CD14-positive monocyte (primary cell): ENCODE data around the gene CNNM1. TPM values are rescaled to one million over a fixed set of nuclear protein-coding genes. Genes with fewer than 3 reads are reported as not detected.

Experiments
- DNase-seq, 3 donors: peaks; one replicate each; pipeline ENCODE4 v3.0.0-alpha.2; 2011 to 2022
- H2AFZ ChIP-seq: 2 replicates; pipeline ENCODE4 v1.6.0; 2012; ENCODE audit warnings: mild to moderate bottlenecking, low read depth, low read length, inconsistent platforms; ENCODE audit not compliant: insufficient read depth, poor library complexity, severe bottlenecking
- H3K27ac ChIP-seq, 2 donors: 1 replicate in 1 of 2; 2 replicates in 1 of 2; pipeline ENCODE4 v1.5.1; 2012 to 2013; ENCODE audit warnings: low read length in 2 of 2, control low read depth in 1 of 2, inconsistent platforms in 1 of 2, low read depth in 1 of 2, mild to moderate bottlenecking in 1 of 2
- H3K27me3 ChIP-seq, 2 donors: one replicate each; pipeline versions ENCODE4 v1.6.0 to v1.6.1; 2011 to 2013; ENCODE audit warnings: low read length in 2 of 2; ENCODE audit not compliant: control insufficient read depth in 2 of 2, insufficient read depth in 2 of 2
- H3K36me3 ChIP-seq, 2 donors: replicated peaks in 1 of 2; 1 replicate in 1 of 2; 2 replicates in 1 of 2; pipeline versions ENCODE4 v1.5.1 to v1.6.1; 2012 to 2013; ENCODE audit warnings: low read length in 2 of 2, control low read depth in 1 of 2, inconsistent platforms in 1 of 2, mild to moderate bottlenecking in 1 of 2; ENCODE audit not compliant: insufficient read depth in 2 of 2, control insufficient read depth in 1 of 2
- H3K4me1 ChIP-seq, 2 donors: 1 replicate in 1 of 2; 2 replicates in 1 of 2; pipeline versions ENCODE4 v1.5.1 to v1.6.1; 2012 to 2013; ENCODE audit warnings: low read length in 2 of 2, control low read depth in 1 of 2, inconsistent platforms in 1 of 2, mild to moderate bottlenecking in 1 of 2, moderate library complexity in 1 of 2; ENCODE audit not compliant: insufficient read depth in 2 of 2, control insufficient read depth in 1 of 2
- H3K4me2 ChIP-seq: replicated peaks from 2 replicates; pipeline ENCODE3; 2012; ENCODE audit warnings: low read length, moderate library complexity, mild to moderate bottlenecking; ENCODE audit not compliant: poor library complexity, severe bottlenecking; ENCODE audit errors: extremely low read depth
- H3K4me3 ChIP-seq, 3 experiments: fragments of 200-600 bp in 1 of 3; sonication (generic) in 1 of 3; replicated peaks in 1 of 3; 1 replicate in 2 of 3; 2 replicates in 1 of 3; pipeline ENCODE4 v1.5.1; 2011 to 2013; ENCODE audit warnings: low read length in 3 of 3, mild to moderate bottlenecking in 3 of 3, control low read depth in 2 of 3, low read depth in 2 of 3, inconsistent platforms in 1 of 3, moderate library complexity in 1 of 3
- H3K79me2 ChIP-seq: 2 replicates; pipeline ENCODE4 v1.6.0; 2012; ENCODE audit warnings: mild to moderate bottlenecking, control low read depth, inconsistent platforms, low read length, moderate library complexity; ENCODE audit not compliant: insufficient read depth
- H3K9ac ChIP-seq: 2 replicates; pipeline ENCODE4 v1.6.0; 2017; ENCODE audit warnings: low read length, mild to moderate bottlenecking; ENCODE audit not compliant: insufficient read depth, poor library complexity, severe bottlenecking
- H3K9me3 ChIP-seq, 2 donors: replicated peaks in 1 of 2; 1 replicate in 1 of 2; 2 replicates in 1 of 2; pipeline versions ENCODE4 v1.5.1 to v1.6.1; 2012 to 2013; ENCODE audit warnings: low read length in 2 of 2, control low read depth in 1 of 2; ENCODE audit not compliant: control insufficient read depth in 1 of 2, insufficient read depth in 1 of 2
- H4K20me1 ChIP-seq: 2 replicates; pipeline ENCODE4 v1.6.0; 2012; ENCODE audit warnings: mild to moderate bottlenecking, low read length, control low read depth, moderate library complexity; ENCODE audit not compliant: insufficient read depth
- H3K27ac Mint-ChIP-seq, 7 donors: one replicate each; pipeline ENCODE4 v1.8.0; 2020; ENCODE audit warnings: mild to moderate bottlenecking in 7 of 7, mixed read lengths in 7 of 7, moderate library complexity in 6 of 7, inconsistent platforms in 2 of 7
- H3K27me3 Mint-ChIP-seq, 3 donors: one replicate each; pipeline ENCODE4 v1.8.0; 2021 to 2022; ENCODE audit warnings: low read depth in 3 of 3, mild to moderate bottlenecking in 3 of 3, mixed read lengths in 3 of 3, moderate library complexity in 3 of 3, inconsistent platforms in 1 of 3
- H3K36me3 Mint-ChIP-seq, 2 donors: one replicate each; pipeline ENCODE4 v1.8.0; 2020; ENCODE audit warnings: mixed read lengths in 2 of 2, inconsistent platforms in 1 of 2, mild to moderate bottlenecking in 1 of 2
- H3K4me1 Mint-ChIP-seq: one replicate; pipeline ENCODE4 v1.8.0; 2020; ENCODE audit warnings: mild to moderate bottlenecking, mixed read lengths
- H3K4me3 Mint-ChIP-seq, 2 donors: one replicate each; pipeline ENCODE4 v1.8.0; 2020; ENCODE audit warnings: mild to moderate bottlenecking in 2 of 2, mixed read lengths in 2 of 2, moderate library complexity in 1 of 2
- H3K9me3 Mint-ChIP-seq, 7 donors: one replicate each; pipeline ENCODE4 v1.8.0; 2020 to 2022; ENCODE audit warnings: mixed read lengths in 7 of 7, mild to moderate bottlenecking in 6 of 7, moderate library complexity in 6 of 7, inconsistent platforms in 2 of 7
- WGBS: methylation state at CpG from one replicate; pipeline ENCODE4 v1.1.5; 2013; ENCODE audit warnings: missing lambda C conversion rate; ENCODE audit not compliant: insufficient coverage; 5-methylcytosine and 5-hydroxymethylcytosine counted together
- intact Hi-C, 2 donors: fragments of 100-400 bp; cut with micrococcal nuclease; formaldehyde crosslinking; loops; one replicate each; pipeline versions ENCODE4 v1.15.0 to v1.15.1; 2023
- polyA plus RNA-seq, 3 donors: library from polyadenylated mRNA; depleted of rRNA in 1 of 3; unstranded in 2 of 3; stranded (reverse) in 1 of 3; fragments of 300-500 nt in 2 of 3; fragments of >200 nt in 1 of 3; fragmentation: Illumina TruSeq in 2 of 3; gene quantifications; 1 replicate in 2 of 3; 2 replicates in 1 of 3; pipeline ENCODE4 v1.2.3, GENCODE V29; 2012 to 2021
- TF ChIP-seq, protein P1 (sequence below): fragments of 200-600 bp; IDR thresholded peaks from one replicate; pipeline ENCODE4 v1.8.0; 2022; ENCODE audit warnings: antibody characterized with exemption, mild to moderate bottlenecking

Gene CNNM1
- polyA plus RNA-seq, 3 donors, result not detected

DNA sequence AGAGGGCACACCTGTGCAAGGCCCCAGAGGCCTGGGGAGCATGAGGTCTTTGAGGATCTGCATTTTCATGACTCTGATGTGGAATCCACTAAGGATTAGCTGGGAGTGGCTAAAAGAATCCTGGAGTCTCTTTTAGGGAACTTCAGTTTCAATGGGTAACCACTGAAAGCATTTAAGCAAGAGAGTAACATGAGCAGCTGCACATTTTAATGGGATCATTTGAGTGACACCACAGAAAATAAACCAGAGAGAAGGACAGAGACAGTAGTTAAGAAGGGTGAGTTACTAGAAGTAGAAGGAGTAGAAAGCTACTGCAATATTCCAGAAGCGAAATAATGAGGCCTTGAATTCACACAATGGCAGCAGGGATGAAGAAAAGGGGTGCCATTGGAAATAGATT lies 96.0 kb downstream of the CNNM1 start:
- TF ChIP-seq, protein P1, sequence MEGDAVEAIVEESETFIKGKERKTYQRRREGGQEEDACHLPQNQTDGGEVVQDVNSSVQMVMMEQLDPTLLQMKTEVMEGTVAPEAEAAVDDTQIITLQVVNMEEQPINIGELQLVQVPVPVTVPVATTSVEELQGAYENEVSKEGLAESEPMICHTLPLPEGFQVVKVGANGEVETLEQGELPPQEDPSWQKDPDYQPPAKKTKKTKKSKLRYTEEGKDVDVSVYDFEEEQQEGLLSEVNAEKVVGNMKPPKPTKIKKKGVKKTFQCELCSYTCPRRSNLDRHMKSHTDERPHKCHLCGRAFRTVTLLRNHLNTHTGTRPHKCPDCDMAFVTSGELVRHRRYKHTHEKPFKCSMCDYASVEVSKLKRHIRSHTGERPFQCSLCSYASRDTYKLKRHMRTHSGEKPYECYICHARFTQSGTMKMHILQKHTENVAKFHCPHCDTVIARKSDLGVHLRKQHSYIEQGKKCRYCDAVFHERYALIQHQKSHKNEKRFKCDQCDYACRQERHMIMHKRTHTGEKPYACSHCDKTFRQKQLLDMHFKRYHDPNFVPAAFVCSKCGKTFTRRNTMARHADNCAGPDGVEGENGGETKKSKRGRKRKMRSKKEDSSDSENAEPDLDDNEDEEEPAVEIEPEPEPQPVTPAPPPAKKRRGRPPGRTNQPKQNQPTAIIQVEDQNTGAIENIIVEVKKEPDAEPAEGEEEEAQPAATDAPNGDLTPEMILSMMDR, result no peak
- no peak overlapping the region for H3K4me2 ChIP-seq
- H3K9me3 ChIP-seq, result no peaks in the 10 kb centered on the region
- 73% methylated on average over 1 of the region's 1 CpG for WGBS
- Mint-ChIP-seq H3K4me1 (peaks cover 11% of the 10 kb centered on the region), H3K36me3 (peaks cover 15 to 16% of the 10 kb centered on the region in 2 donors), H3K27me3 (no peaks in the 10 kb centered on the region), H3K4me3 (no peak overlapping the region), H3K27ac (peak overlapping the region in 1 of 7 donors; percentile 1), H3K9me3 (peaks cover 0 to 5% (median 0%) of the 10 kb centered on the region in 7 donors)
- H3K4me1 ChIP-seq, result peaks cover 6 to 7% of the 10 kb centered on the region in 2 donors
- no peaks in the 10 kb centered on the region for H4K20me1 ChIP-seq
- no peak overlapping the region for H2AFZ ChIP-seq
- DNase-seq, result no peak
- peaks cover 0 to 19% of the 10 kb centered on the region in 2 donors for H3K36me3 ChIP-seq
- H3K27ac ChIP-seq, result no peak overlapping the region
- H3K27me3 ChIP-seq, result no peaks in the 10 kb centered on the region
- intact Hi-C loops, result no loop called here
- H3K4me3 ChIP-seq, result no peak overlapping the region
- no peak overlapping the region for H3K9ac ChIP-seq
- H3K79me2 ChIP-seq, result no peaks in the 10 kb centered on the region

DNA sequence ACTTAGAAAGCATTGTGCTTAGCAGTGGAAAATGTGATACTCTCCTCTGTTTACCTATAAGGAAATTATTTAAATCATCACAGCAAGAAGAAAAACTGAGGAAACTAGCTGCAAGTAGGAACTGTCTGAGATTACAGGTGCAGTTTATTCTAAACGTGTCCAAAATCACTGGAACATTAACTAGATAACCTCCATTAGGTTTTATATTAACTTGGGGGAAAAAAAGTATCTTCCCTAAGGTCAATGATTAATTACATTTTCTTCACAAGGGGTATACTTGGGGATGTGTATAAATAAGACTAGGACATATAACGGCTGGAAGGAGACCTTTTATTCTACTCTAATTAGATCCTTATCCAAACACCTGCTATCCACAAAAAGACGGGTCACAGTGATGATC lies 97.5 kb downstream of the CNNM1 start:
- no peaks in the 10 kb centered on the region for H3K79me2 ChIP-seq
- Mint-ChIP-seq H3K36me3 (peaks cover 12 to 16% of the 10 kb centered on the region in 2 donors), H3K4me3 (no peak overlapping the region), H3K9me3 (peaks cover 0 to 5% (median 0%) of the 10 kb centered on the region in 7 donors), H3K27me3 (peaks cover 0 to 5% (median 0%) of the 10 kb centered on the region in 3 donors), H3K4me1 (peaks cover 19% of the 10 kb centered on the region), H3K27ac (no peak overlapping the region)
- no peak overlapping the region for H2AFZ ChIP-seq
- intact Hi-C loops, result no loop called here
- peaks cover 0 to 11% of the 10 kb centered on the region in 2 donors for H3K36me3 ChIP-seq
- no peak overlapping the region for H3K9ac ChIP-seq
- WGBS, result no CpG with 5 or more reads among the region's 3 CpGs
- H3K27me3 ChIP-seq, result no peaks in the 10 kb centered on the region
- no peak overlapping the region for H3K4me2 ChIP-seq
- TF ChIP-seq, protein P1, result no peak
- H3K9me3 ChIP-seq, result no peaks in the 10 kb centered on the region
- H3K4me1 ChIP-seq, result peaks cover 12 to 19% of the 10 kb centered on the region in 2 donors
- H3K4me3 ChIP-seq, result no peak overlapping the region
- DNase-seq, result no peak
- H3K27ac ChIP-seq, result no peak overlapping the region
- H4K20me1 ChIP-seq, result no peaks in the 10 kb centered on the region
